Left lung (tissue), 10 donors: ENCODE measurements around the gene DTX1. TPM values are rescaled to one million over a fixed set of nuclear protein-coding genes. Genes with fewer than 3 reads are reported as not detected.
A peak's percentile ranks its signal among the peaks of the same experiment; 100 is the strongest.

ENCODE experiments used
- ATAC-seq: fragments of 200-7000 bp; cut with Tn5 transposase; one replicate; pipeline ENCODE4 v1.9.1; 2020; ENCODE audit warnings: moderate library complexity
- DNase-seq, 4 donors: peaks; one replicate each; pipeline ENCODE4 v3.0.0-alpha.2; 2013 to 2020
- H3K27ac ChIP-seq, 2 donors: fragments of 200-600 bp; sonication (generic) in 1 of 2; one replicate each; pipeline versions ENCODE4 v1.5.0 to v1.8.0; 2020 to 2021
- H3K27me3 ChIP-seq, 2 donors: fragments of 200-600 bp; sonication (generic) in 1 of 2; one replicate each; pipeline versions ENCODE4 v1.5.0 to v1.8.0; 2020 to 2021
- H3K36me3 ChIP-seq, 2 donors: fragments of 200-600 bp; sonication (generic) in 1 of 2; one replicate each; pipeline versions ENCODE4 v1.5.0 to v1.8.0; 2020 to 2021
- H3K4me1 ChIP-seq, 2 donors: fragments of 200-600 bp; one replicate each; pipeline ENCODE4 v1.8.0; 2021
- H3K4me3 ChIP-seq, 2 donors: fragments of 200-600 bp; sonication (generic) in 1 of 2; one replicate each; pipeline versions ENCODE4 v1.5.0 to v1.8.0; 2020 to 2021; ENCODE audit warnings: mild to moderate bottlenecking in 1 of 2
- H3K9me3 ChIP-seq, 2 donors: fragments of 200-600 bp; sonication (generic) in 1 of 2; one replicate each; pipeline versions ENCODE4 v1.5.0 to v1.8.0; 2020 to 2021
- CTCF ChIP-seq, 2 donors: fragments of 200-600 bp; sonication (generic) in 1 of 2; IDR thresholded peaks; one replicate each; pipeline versions ENCODE4 v1.5.0 to v1.8.0; 2021; ENCODE audit warnings: antibody characterized with exemption in 2 of 2
- intact Hi-C, 2 donors: fragments of 100-400 bp; cut with DNase I; formaldehyde crosslinking; loops; one replicate each; pipeline versions ENCODE4 v1.11.2 to v1.14.2; 2022
- polyA plus RNA-seq, 6 donors: library from polyadenylated mRNA; unstranded; fragments of 120-200 nt; gene quantifications; one replicate each; pipeline ENCODE4 v1.2.1, GENCODE V29; 2013; ENCODE audit not compliant: insufficient read length in 6 of 6
- total RNA-seq, 2 donors: library from RNA; stranded (reverse); fragmentation: NEBNext Ultra II Directional; extraction: Animal tissue kit (Norgen Biotek cat#: 25700); gene quantifications; one replicate each; pipeline ENCODE4 v1.2.1, GENCODE V29; 2021
- donor health status: DM: no; HTN: yes; CAD: no.
- donor health status: DM: no; HTN: no; CAD: no.

DTX1 gene
- total and polyA plus RNA-seq, 8 donors = 0.70 to 6.3 (median 4.3) TPM

DNA sequence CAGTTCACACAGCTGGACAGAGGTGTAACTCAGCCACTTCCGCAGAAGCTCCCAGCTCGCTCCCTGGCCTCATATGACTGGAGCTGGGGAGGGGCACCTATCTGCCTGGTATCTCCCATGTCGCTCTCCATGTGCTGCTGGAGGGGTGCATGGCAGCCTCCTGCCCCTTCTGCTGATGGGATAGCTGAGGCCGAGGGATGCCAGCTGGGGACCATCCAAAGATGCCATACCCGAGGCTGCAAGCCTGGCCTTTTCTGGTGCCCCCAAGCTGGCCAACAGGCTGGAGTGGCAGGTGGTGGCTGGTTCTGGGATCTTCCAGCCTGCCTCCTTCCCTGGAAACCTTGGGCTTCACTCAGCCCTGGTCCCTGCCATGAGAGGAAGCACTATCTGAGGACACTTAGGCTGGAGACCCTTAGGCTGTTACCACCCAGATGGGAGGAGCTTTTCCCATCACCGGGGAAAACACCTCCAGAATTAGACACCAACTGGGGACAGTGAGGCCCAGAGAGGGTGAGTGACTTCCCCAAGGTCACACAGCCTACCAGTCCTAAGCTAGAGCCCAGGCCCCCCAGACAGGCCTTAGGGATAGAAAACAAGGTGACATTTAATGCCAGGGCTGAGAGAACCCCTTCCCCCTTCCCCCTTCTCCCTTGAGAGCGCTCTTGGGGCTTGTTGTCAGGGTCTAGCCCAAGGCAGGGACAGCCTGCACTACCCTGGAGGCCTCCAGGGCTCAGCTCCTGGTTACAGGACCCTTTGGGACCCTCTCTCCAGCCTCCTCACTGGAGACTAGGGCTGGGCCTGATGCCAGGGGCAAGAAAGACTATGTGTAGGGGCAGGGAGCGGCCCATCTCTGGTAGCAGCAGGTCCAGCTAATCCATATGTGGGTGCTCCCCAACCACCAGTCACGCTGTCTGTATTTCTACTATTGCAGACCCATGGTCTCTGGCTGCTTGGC, 7.1 kb downstream of the DTX1 start:
- Histone ChIP-seq H3K9me3 (no peaks in the 10 kb centered on the region), H3K4me1 (no peaks in the 10 kb centered on the region), H3K36me3 (no peaks in the 10 kb centered on the region), H3K27ac (no peak overlapping the region), H3K4me3 (no peak overlapping the region), H3K27me3 (peaks cover 0 to 55% of the 10 kb centered on the region in 2 donors)
- intact Hi-C loops = no loop called here
- no peak for TF ChIP-seq CTCF (IDR thresholded peaks at IDR 0.05)
- DNase-seq = no peak
- ATAC-seq = no peak

- Histone ChIP-seq H3K36me3 (no peaks in the 10 kb centered on the region), H3K9me3 (no peaks in the 10 kb centered on the region), H3K4me1 (no peaks in the 10 kb centered on the region), H3K27ac (no peak overlapping the region), H3K4me3 (no peak overlapping the region), H3K27me3 (peaks cover 0 to 51% of the 10 kb centered on the region in 2 donors)
- intact Hi-C loops = no loop called here
- TF ChIP-seq CTCF (IDR thresholded peaks at IDR 0.05) = no peak
- ATAC-seq = no peak
- no peak for DNase-seq
Measured at GRCh38 chr12:113064395-113065125, 8.0 kb downstream of the DTX1 start.

- peaks cover 0 to 49% of the 10 kb centered on the region in 2 donors for H3K27me3 ChIP-seq
- DNase-seq (no peak), ATAC-seq (peak; percentile 46)
- TF ChIP-seq CTCF (IDR thresholded peaks at IDR 0.05) = no peak
- no peaks in the 10 kb centered on the region for H3K9me3 ChIP-seq
- no peaks in the 10 kb centered on the region for H3K36me3 ChIP-seq
- no peak overlapping the region for H3K4me3 ChIP-seq
- intact Hi-C loops = no loop called here
- H3K4me1 ChIP-seq = no peaks in the 10 kb centered on the region
- H3K27ac ChIP-seq = no peak overlapping the region
Measured at GRCh38 chr12:113065126-113066007, 8.8 kb downstream of the DTX1 start.

DNA sequence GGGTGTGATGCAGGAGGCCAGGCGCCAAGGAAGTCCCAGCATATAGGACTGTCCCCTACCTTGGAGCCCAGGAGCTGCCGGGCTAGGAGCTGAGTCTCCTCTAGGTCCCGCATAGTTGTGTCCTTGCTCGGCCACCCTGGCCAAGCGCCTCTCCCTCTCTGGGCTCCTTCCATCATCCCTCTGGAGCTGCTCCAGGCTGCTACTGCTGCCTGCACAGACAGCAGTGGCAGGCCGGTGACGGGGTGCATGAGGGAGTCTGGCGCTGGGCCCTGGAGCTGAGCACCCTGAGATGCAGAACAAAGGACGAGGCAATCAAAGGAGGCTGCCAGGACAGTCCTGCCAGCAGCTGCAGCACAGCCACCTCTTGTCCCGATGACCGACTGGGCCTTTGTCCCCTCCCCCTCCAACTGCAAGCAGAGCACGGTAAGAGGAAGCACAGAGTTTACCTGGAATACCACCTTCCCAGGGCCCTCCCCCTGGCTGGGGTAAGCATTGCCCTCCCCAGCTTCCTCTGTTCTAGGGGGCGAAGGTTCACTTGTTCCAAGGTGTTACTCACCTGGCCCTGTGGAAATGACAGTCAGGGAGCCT, 10.4 kb downstream of the DTX1 start:
- ATAC-seq (no peak), DNase-seq (no peak)
- TF ChIP-seq CTCF (IDR thresholded peaks at IDR 0.05) = no peak
- Histone ChIP-seq H3K36me3 (no peaks in the 10 kb centered on the region), H3K27me3 (peaks cover 0 to 40% of the 10 kb centered on the region in 2 donors), H3K4me3 (no peak overlapping the region), H3K9me3 (no peaks in the 10 kb centered on the region), H3K27ac (no peak overlapping the region), H3K4me1 (no peaks in the 10 kb centered on the region)
- intact Hi-C loops = no loop called here
